Liver (tissue), 9 donors: Measurements from ENCODE around the gene ZFP57. TPM values are rescaled to one million over a fixed set of nuclear protein-coding genes. Genes with fewer than 3 reads are reported as not detected.

Experiments
- DNase-seq: peaks from one replicate; pipeline ENCODE4 v3.0.0-alpha.2; 2017; ENCODE audit warnings: low spot score
- H3K27ac ChIP-seq, 2 donors: one replicate each; pipeline ENCODE4 v1.7.0; 2013; ENCODE audit warnings: inconsistent platforms in 2 of 2, low read length in 2 of 2, control low read depth in 1 of 2, low read depth in 1 of 2, mild to moderate bottlenecking in 1 of 2
- H3K27me3 ChIP-seq, 4 donors: one replicate each; pipeline versions ENCODE4 v1.6.1 to v1.7.0; 2013; ENCODE audit warnings: low read length in 3 of 4, inconsistent platforms in 1 of 4, mild to moderate bottlenecking in 1 of 4, moderate library complexity in 1 of 4; ENCODE audit not compliant: control insufficient read depth in 4 of 4, insufficient read depth in 4 of 4
- H3K36me3 ChIP-seq, 4 donors: one replicate each; pipeline versions ENCODE4 v1.6.1 to v1.7.0; 2013; ENCODE audit warnings: low read length in 3 of 4, mild to moderate bottlenecking in 3 of 4, low read depth in 1 of 4, moderate library complexity in 1 of 4; ENCODE audit not compliant: control insufficient read depth in 4 of 4, insufficient read depth in 3 of 4
- H3K4me1 ChIP-seq, 4 donors: one replicate each; pipeline versions ENCODE4 v1.6.1 to v1.7.0; 2013; ENCODE audit warnings: low read length in 3 of 4, mild to moderate bottlenecking in 3 of 4, moderate library complexity in 1 of 4; ENCODE audit not compliant: control insufficient read depth in 4 of 4, insufficient read depth in 4 of 4
- H3K4me3 ChIP-seq, 3 donors: one replicate each; pipeline versions ENCODE4 v1.6.1 to v1.7.0; 2013; ENCODE audit warnings: low read length in 3 of 3, control low read depth in 1 of 3, low read depth in 1 of 3, mild to moderate bottlenecking in 1 of 3
- H3K9ac ChIP-seq, 2 donors: one replicate each; pipeline ENCODE4 v1.7.0; 2013; ENCODE audit warnings: low read length in 2 of 2, mild to moderate bottlenecking in 2 of 2, moderate library complexity in 2 of 2, control low read depth in 1 of 2, low read depth in 1 of 2
- H3K9me3 ChIP-seq, 4 donors: one replicate each; pipeline versions ENCODE4 v1.6.1 to v1.7.0; 2013; ENCODE audit warnings: low read length in 3 of 4; ENCODE audit not compliant: control insufficient read depth in 4 of 4
- ATF3 ChIP-seq: IDR thresholded peaks from 2 replicates; pipeline ENCODE4 v1.6.1; 2016; ENCODE audit warnings: antibody characterized with exemption
- CTCF ChIP-seq: fragments of 150-350 bp; IDR thresholded peaks from 2 replicates; pipeline ENCODE4 v1.5.1; 2017; ENCODE audit warnings: improper control_type of control experiment, low read depth, low read length; ENCODE audit not compliant: missing input control
- EGR1 ChIP-seq, 2 donors: IDR thresholded peaks; 2 replicates each; pipeline ENCODE4 v1.6.1; 2016 to 2018; ENCODE audit warnings: antibody characterized with exemption in 2 of 2, low read depth in 2 of 2
- FOXA1 ChIP-seq: IDR thresholded peaks from 2 replicates; pipeline ENCODE4 v1.6.1; 2016; ENCODE audit warnings: antibody characterized with exemption
- FOXA2 ChIP-seq: IDR thresholded peaks from 2 replicates; pipeline ENCODE4 v1.6.1; 2016; ENCODE audit warnings: antibody characterized with exemption
- GABPA ChIP-seq, 2 donors: IDR thresholded peaks in 1 of 2; conservative IDR thresholded peaks in 1 of 2; 2 replicates each; pipeline ENCODE4 v1.6.1; 2016; ENCODE audit warnings: antibody characterized with exemption in 2 of 2, mild to moderate bottlenecking in 1 of 2, moderate library complexity in 1 of 2
- HNF4A ChIP-seq, 2 donors: conservative IDR thresholded peaks; 2 replicates each; pipeline ENCODE4 v1.6.1; 2016; ENCODE audit warnings: antibody characterized with exemption in 2 of 2, mild to moderate bottlenecking in 2 of 2
- HNF4G ChIP-seq: IDR thresholded peaks from 2 replicates; pipeline ENCODE4 v1.6.1; 2016; ENCODE audit warnings: antibody characterized with exemption
- JUND ChIP-seq, 2 donors: IDR thresholded peaks; 2 replicates each; pipeline ENCODE4 v1.6.1; 2016; ENCODE audit warnings: antibody characterized with exemption in 2 of 2
- MAX ChIP-seq: IDR thresholded peaks from 2 replicates; pipeline ENCODE4 v1.6.1; 2016; ENCODE audit warnings: antibody characterized with exemption
- NR2F2 ChIP-seq: IDR thresholded peaks from 2 replicates; pipeline ENCODE4 v1.6.1; 2016; ENCODE audit warnings: antibody characterized with exemption
- RAD21 ChIP-seq, 2 donors: IDR thresholded peaks; 2 replicates each; pipeline ENCODE4 v1.6.1; 2016; ENCODE audit warnings: antibody characterized with exemption in 2 of 2, mild to moderate bottlenecking in 2 of 2
- REST ChIP-seq: IDR thresholded peaks from 2 replicates; pipeline ENCODE4 v1.6.1; 2016; ENCODE audit warnings: antibody characterized with exemption, mild to moderate bottlenecking
- RXRA ChIP-seq, 2 donors: IDR thresholded peaks; 2 replicates each; pipeline ENCODE4 v1.6.1; 2017 to 2018; ENCODE audit warnings: antibody characterized with exemption in 2 of 2, mild to moderate bottlenecking in 1 of 2
- SP1 ChIP-seq: IDR thresholded peaks from 2 replicates; pipeline ENCODE4 v1.6.1; 2018; ENCODE audit warnings: antibody characterized with exemption, mild to moderate bottlenecking
- TAF1 ChIP-seq: conservative IDR thresholded peaks from 2 replicates; pipeline ENCODE4 v1.6.1; 2016; ENCODE audit warnings: antibody characterized with exemption, mild to moderate bottlenecking
- YY1 ChIP-seq: IDR thresholded peaks from 2 replicates; pipeline ENCODE4 v1.6.1; 2016; ENCODE audit warnings: antibody characterized with exemption, mild to moderate bottlenecking
- ZBTB33 ChIP-seq: IDR thresholded peaks from 2 replicates; pipeline ENCODE4 v1.6.1; 2016; ENCODE audit warnings: antibody characterized with exemption
- WGBS: extraction: QIAGEN DNeasy Blood & Tissue Kit; methylation state at CpG from one replicate; pipeline ENCODE4 v1.1.7; 2013; 5-methylcytosine and 5-hydroxymethylcytosine counted together
- polyA plus RNA-seq, 2 donors: library from polyadenylated mRNA; stranded (reverse) in 1 of 2; unstranded in 1 of 2; fragments of 200-250 nt in 1 of 2; fragments of >200 nt in 1 of 2; fragmentation: Nextera tagmentation in 1 of 2; extraction: Ambion mirVana in 1 of 2; gene quantifications; one replicate each; pipeline versions ENCODE4 v1.2.1 to v1.2.3, GENCODE V29; 2013 to 2015
- total RNA-seq, 2 donors: library from RNA; depleted of rRNA; stranded (reverse); fragments of >200 nt; gene quantifications; one replicate each; pipeline ENCODE4 v1.2.3, GENCODE V29; 2014
- donor health status: healthy.
- donor health status: healthy.
- donor health status: healthy.
- donor health status: healthy.
- donor health status: healthy.

The ZFP57 gene
- total and polyA plus RNA-seq, 4 donors, result not detected

- Histone ChIP-seq H3K36me3 (no peaks in the 10 kb centered on the region), H3K4me1 (no peaks in the 10 kb centered on the region), H3K9me3 (no peaks in the 10 kb centered on the region), H3K27ac (no peak overlapping the region), H3K4me3 (no peak overlapping the region), H3K9ac (no peak overlapping the region), H3K27me3 (peaks cover 0 to 5% (median 2%) of the 10 kb centered on the region in 4 donors)
- DNase-seq, result no peak
- WGBS, result 70% methylated on average over 8 of the region's 8 CpGs
- TF ChIP-seq TAF1, result no peak
- TF ChIP-seq FOXA2, result no peak
- TF ChIP-seq HNF4A (conservative IDR thresholded peaks at IDR 0.05), result no peak
- TF ChIP-seq EGR1 (IDR thresholded peaks at IDR 0.05; ENCODE audit: low read depth in 2 of 2), result no peak
- no peak for TF ChIP-seq SP1
- no peak for TF ChIP-seq NR2F2
- no peak for TF ChIP-seq RXRA (IDR thresholded peaks at IDR 0.05)
- no peak for TF ChIP-seq JUND (IDR thresholded peaks at IDR 0.05)
- no peak for TF ChIP-seq REST
- no peak for TF ChIP-seq CTCF
These were observed 14.8 kb downstream of the ZFP57 start for GRCh38 chr6:29665942-29666825.

- DNase-seq, result no peak
- no peaks in the 10 kb centered on the region for H3K4me1 ChIP-seq
- H3K9me3 ChIP-seq, result no peaks in the 10 kb centered on the region
- H3K4me3 ChIP-seq, result no peak overlapping the region
- WGBS, result 46% methylated on average over 5 of the region's 5 CpGs
- no peak overlapping the region for H3K9ac ChIP-seq
- H3K27ac ChIP-seq, result no peak overlapping the region
- peaks cover 0 to 6% (median 3%) of the 10 kb centered on the region in 4 donors for H3K27me3 ChIP-seq
- TF ChIP-seq HNF4A (conservative IDR thresholded peaks at IDR 0.05) (no peak), SP1 (no peak), YY1 (no peak), ZBTB33 (no peak), RAD21 (IDR thresholded peaks at IDR 0.05) (no peak), RXRA (IDR thresholded peaks at IDR 0.05) (no peak), NR2F2 (no peak), FOXA1 (no peak), TAF1 (no peak), EGR1 (IDR thresholded peaks at IDR 0.05; ENCODE audit: low read depth in 2 of 2) (no peak), ATF3 (no peak), JUND (IDR thresholded peaks at IDR 0.05) (no peak), GABPA (IDR thresholded peaks at IDR 0.05 in 1 of 2, conservative IDR thresholded peaks at IDR 0.05 in 1 of 2) (no peak), HNF4G (no peak), MAX (no peak), REST (no peak)
- no peaks in the 10 kb centered on the region for H3K36me3 ChIP-seq
These were observed 17.5 kb downstream of the ZFP57 start for GRCh38 chr6:29663300-29664042.
